LNCaP clone FGC (cell line): ENCODE measurements around the gene FOXN3.

Experiments
- DNase-seq: peaks from one replicate; pipeline ENCODE4 v3.0.0-alpha.2; 2011; ENCODE audit warnings: low read depth
- H3K4me3 ChIP-seq: 2 replicates; pipeline ENCODE4 v1.5.1; 2011; ENCODE audit warnings: mild to moderate bottlenecking, low read depth, low read length, control low read depth
- TF ChIP-seq, protein P1 (sequence below): IDR thresholded peaks from 2 replicates; pipeline ENCODE4 v1.5.1; 2012; ENCODE audit warnings: mild to moderate bottlenecking; ENCODE audit not compliant: control insufficient read depth, insufficient read depth; ENCODE audit errors: extremely low read depth

FOXN3 gene

DNA sequence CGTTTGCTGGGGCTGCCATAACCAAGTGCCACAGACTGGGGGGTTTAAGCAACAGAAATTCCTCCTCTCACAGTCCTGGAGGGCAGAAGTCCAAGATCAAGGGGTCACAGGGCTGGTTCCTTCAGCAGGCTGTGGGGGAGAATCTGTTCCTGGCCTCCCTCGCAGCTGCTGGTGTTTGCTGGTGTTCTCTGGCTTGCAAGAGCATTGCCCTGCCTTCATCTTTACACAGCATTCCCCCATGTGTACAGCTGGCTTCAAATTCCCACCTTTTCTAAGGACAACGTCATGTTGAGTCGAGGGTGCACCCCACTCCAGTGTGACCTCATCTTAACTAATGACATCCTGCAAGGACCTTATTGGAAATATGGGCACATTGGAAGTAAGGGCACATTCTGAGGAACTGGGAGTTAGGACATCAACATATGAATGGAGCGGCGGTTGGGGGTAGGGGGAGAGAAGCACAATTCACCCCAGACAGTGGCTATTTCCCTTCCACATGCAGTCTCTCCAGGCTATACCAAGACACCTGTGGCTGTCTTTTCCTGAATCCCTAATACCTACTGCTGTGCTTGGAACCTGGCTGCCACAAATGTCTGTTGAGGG is 123.6 kb downstream of the FOXN3 start:
- no peak for DNase-seq
- H3K4me3 ChIP-seq = no peak overlapping the region
- TF ChIP-seq, protein P1, sequence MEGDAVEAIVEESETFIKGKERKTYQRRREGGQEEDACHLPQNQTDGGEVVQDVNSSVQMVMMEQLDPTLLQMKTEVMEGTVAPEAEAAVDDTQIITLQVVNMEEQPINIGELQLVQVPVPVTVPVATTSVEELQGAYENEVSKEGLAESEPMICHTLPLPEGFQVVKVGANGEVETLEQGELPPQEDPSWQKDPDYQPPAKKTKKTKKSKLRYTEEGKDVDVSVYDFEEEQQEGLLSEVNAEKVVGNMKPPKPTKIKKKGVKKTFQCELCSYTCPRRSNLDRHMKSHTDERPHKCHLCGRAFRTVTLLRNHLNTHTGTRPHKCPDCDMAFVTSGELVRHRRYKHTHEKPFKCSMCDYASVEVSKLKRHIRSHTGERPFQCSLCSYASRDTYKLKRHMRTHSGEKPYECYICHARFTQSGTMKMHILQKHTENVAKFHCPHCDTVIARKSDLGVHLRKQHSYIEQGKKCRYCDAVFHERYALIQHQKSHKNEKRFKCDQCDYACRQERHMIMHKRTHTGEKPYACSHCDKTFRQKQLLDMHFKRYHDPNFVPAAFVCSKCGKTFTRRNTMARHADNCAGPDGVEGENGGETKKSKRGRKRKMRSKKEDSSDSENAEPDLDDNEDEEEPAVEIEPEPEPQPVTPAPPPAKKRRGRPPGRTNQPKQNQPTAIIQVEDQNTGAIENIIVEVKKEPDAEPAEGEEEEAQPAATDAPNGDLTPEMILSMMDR = no peak

DNA sequence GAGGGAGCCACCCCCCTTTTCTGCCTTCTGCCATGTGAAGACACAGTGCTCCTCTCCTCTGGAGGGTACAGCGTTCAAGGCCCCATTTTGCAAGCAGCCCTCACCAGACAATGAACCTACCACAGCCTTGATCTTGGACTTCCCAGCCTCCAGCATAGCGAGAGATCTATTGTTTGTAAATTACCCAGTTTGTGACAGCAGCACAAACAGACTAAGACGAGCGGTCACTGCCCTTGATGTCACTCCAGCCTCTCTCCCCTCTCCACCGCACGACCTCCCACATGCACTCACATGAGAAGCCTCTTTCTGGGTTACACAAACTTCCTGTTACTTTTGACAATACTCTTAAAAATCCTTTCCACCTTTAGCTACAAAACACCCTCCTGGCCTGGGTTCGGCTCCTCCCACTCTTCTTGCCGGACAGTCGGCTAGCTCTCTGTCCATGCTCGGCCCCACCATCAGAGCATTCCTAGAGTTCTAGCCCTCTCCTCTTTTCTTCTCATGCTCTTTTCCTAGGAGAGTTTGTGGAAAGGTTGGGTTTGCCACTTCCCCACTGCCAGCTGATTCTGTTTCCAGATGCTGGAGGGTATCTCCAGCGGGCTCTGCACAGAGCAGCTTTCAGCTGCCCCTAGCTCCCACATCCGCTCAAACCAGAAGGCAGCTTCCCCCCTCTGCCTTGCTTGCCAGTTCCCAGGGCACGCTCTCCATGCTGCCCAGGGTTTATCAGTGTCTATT is 124.3 kb downstream of the FOXN3 start:
- no peak for DNase-seq
- no peak overlapping the region for H3K4me3 ChIP-seq
- TF ChIP-seq, protein P1 = no peak

DNA sequence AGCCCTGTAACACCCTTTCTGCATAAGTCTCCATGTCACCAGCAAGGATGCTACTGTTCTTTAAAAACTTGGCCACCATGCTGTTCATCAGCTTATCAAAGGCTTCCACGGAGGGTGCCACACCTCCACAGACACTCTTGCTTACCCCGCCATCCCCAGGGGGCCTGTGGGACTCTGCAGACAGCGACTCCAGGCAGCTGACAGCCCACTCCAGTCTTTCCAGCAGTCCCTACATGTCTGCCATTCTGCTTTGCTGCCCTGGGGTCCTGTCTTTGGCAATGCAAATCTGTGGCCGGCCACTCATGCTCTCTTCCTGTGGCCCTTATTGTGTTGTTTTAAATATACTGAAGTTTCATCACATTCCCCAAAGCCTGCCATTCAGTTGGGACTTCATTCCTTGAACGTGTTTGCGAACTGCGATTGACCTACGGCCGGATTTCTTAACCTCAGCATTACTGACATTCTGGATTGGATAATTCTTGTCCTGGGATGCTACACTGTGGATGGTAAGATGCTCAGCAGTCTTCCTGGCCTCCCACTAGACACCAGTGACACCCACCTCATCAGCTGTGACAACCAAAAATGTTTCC is 125.6 kb downstream of the FOXN3 start:
- DNase-seq = no peak
- no peak overlapping the region for H3K4me3 ChIP-seq
- TF ChIP-seq, protein P1 = no peak

DNA sequence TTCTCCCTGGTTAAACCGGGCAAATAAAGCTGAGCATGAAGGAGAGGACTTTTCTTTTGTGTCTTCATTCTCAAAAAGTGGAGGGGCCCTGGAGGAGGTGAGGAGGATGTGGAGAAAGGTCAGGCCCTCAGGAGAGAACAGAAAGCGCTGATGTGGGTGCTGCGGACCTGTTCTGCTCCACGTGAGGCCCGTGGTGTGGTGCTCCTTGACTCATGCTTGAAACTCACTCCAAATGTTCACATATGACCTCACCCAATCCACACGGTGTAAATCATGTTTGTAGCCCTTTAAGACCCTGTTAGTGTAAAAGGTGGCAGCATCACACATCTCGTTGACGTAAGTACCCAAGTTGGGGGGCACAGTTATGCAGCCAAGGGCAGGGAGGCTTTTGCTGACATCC is 126.2 kb downstream of the FOXN3 start:
- no peak overlapping the region for H3K4me3 ChIP-seq
- DNase-seq = no peak
- TF ChIP-seq, protein P1 = no peak

DNA sequence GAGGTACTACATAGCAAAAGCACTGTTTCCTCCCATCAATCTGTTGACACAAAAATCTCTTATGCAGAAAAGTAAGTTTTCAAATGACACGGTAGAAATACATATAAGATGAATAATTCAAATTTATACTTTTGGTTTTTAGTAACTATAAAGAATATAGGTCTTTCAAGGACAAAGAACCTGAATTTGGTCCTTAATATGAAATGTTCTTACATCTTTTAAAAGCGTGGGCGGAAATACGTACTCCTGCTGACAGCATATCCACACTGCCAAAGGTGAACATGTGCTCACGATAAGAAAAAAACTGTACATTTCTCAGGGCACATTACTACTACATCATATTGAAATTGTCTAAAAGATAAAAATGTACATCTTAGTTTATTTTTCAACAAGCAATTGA is 127.6 kb downstream of the FOXN3 start:
- no peak for DNase-seq
- TF ChIP-seq, protein P1 = no peak
- H3K4me3 ChIP-seq = no peak overlapping the region

DNA sequence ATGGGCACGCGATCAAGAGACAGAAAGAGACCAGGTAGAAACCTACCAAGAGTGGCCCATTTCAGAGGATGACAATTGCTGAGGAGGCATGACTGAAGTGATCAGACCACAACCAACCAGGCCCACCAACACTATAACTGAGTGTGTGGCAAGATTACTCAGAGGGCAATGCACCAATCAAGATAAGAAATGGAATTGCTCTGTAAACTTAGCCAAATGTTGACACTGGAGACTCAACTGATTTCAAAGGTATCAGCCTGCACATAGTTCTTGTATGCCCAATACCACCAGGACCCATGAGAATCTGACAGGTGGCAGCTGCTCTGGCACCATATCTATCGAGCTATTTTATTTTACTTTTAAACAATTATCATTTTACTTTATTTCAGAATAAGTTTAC is 128.9 kb downstream of the FOXN3 start:
- H3K4me3 ChIP-seq = no peak overlapping the region
- DNase-seq = peak; percentile 18
- TF ChIP-seq, protein P1 = no peak
